GM23248 (cell line): ENCODE results near the gene SLC25A18.

Source experiments
- EZH2 ChIP-seq: fragments of 200-600 bp; sonication (generic); IDR thresholded peaks from 2 replicates; pipeline ENCODE4 v1.6.1; 2018; ENCODE audit warnings: antibody characterized with exemption, mild to moderate bottlenecking; ENCODE audit not compliant: insufficient read depth, poor library complexity, severe bottlenecking
- EZH2phosphoT487 ChIP-seq: fragments of 200-600 bp; sonication (generic); IDR thresholded peaks from 2 replicates; pipeline ENCODE4 v1.6.1; 2018; ENCODE audit warnings: antibody characterized with exemption, moderate library complexity, mild to moderate bottlenecking, low read depth; ENCODE audit not compliant: insufficient read depth

GRCh38 chr22:17566776-17567175 is 3.5 kb downstream of the SLC25A18 start:
- TF ChIP-seq EZH2 (no peak), EZH2phosphoT487 (no peak)
